ENCODE data around the gene UBE3B.
A peak's percentile ranks its signal among the peaks of the same experiment; 100 is the strongest.

The UBE3B gene

DNA sequence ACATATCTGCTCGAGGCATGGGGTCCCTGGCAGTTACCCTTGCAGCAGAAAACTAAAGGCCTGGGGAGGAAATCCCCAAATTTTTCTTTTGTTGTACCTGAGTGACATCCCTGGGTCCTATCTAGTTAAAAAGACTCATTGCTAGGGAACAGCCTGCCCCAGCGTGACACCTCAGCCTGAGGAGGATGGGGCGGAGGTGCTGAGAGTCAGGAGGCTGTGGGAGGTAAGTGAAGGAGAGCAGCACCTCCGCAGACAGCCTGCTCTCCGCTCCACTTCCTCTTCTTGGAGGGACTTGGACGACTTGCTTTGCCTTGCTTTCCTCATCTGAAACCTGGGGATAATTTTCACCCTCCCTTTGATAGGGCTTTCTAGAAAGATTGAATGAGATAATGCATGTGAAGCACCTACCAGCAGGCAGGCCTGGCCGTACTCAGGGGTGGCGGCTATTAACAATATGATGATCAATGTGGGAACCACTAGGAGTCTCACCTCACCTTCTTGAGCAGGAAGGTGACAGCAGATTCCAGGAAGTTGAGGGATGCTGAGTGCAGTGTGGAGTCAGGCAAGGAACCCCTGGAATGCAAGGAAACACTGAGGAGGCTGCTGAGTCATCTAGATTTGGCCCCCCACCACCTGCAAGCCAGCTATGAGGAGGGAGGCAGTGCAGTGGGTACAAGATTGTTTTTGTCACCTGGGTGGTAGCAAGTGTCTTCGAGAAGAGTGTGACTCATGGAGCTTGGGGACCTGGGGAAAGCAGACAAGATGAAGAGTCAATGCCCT is 23.2 kb downstream of the UBE3B start:
- DNase-seq, result no peak

GRCh38 chr12:109501299-109501698 is 23.9 kb downstream of the UBE3B start:
- DNase-seq, result no peak

- no peak for DNase-seq
Measured at GRCh38 chr12:109502332-109502731, 24.9 kb downstream of the UBE3B start.

GRCh38 chr12:109503611-109504010 is 26.2 kb downstream of the UBE3B start:
- no peak for DNase-seq

DNA sequence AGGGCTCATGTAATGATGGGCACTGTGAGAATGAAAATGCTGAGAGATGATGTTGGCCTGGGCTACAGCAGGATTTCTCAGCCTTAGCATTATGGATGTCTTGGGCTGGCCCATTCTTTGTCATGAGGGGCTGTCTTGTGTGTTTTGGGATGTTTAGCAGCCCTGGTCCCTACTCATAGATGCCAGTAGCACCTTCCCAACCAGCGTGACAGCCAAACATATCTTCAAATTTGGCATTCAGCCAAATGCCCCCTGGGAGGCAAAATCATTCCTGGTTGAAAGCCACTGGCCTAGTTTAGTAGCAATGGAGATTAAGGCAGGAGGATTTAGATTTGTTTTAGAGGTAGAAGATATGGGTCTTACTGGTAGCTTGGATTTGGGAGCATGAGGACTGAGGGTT is 26.6 kb downstream of the UBE3B start:
- DNase-seq, result no peak

DNA sequence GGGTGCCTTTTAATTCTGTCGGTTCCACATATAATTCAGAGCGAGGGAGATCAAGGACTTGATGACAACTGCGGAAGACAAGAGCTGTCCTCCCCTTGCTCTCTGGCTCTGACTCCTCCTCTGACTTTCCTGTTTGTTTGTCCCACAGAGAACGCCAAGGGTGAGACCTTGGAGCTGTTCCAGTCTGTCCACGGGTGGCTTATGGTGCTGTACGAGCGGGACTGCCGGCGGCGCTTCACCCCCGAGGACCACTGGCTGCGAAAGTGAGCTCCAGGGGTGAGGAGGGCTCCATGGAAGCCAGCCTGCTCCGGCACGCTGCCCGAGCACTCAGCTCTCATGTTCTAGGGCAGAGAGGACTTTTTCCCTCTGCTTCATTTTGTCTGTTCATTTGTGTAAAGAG is 32.8 kb downstream of the UBE3B start:
- no peak for DNase-seq

DNA sequence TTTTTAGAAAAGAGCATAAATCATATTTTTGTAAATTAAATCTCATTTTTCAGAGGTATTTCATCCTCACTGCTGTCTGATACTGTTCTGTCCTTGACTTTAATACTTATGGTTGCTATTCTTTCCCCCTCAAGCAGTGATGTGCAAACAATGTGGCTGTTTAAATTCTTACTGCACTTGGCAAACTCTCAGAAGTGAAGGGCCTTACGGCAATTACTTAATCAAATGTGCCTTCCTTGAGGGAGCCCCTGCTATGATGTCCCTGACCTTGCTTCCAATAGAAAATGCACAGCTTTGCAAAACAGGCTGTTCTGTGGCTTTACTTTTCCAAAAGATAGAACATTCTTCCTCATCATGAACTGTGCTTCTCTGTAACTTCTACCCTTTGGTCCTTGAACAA is 35.2 kb downstream of the UBE3B start:
- DNase-seq, result no peak

GRCh38 chr12:109513051-109513450 is 35.6 kb downstream of the UBE3B start:
- no peak for DNase-seq

GRCh38 chr12:109513977-109514376 is 36.5 kb downstream of the UBE3B start:
- no peak for DNase-seq

DNA sequence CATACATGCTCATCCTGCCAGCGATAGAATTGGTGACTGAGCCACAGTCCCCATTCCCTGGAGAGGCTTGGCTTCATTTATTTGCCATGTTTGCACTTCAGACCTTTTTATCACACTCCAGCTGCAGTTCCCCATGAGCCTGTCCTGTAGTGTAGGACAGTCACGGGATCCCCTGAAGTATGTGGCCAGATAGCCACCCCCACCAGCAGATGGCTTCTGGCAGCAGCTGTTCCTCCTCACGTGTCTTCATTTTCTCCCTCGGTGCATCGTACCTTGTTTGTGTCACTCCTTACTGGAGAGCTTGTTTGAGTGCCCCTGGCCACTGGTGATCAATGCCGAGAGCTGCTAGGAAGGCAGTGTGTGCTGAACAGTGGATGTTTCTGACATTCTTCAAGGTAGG is 40.2 kb downstream of the UBE3B start:
- DNase-seq, result no peak

- peak; percentile 65 for DNase-seq
Measured at GRCh38 chr12:109518820-109519665, 41.6 kb downstream of the UBE3B start.

- no peak for DNase-seq
Measured at GRCh38 chr12:109519787-109520186, 42.4 kb downstream of the UBE3B start.

DNA sequence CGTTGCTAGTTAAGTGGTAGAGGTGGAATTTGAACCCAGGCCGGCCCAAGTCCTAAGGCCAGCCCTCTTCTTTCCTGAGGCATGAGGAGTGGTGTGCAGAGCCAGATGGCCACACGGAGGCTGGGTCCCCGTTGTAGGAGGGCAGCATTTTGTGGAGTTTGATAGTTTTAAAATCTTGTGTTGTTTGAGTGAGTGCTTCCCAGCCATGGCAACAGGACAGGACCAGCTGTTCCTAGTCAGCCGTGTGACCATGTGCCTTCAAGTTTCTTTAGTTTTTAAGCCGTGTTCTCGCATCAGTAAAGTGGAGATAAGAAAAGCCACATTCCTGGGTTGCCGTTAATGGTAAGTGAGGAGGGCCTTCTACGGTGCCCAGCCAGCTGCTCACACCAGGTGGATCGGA is 44.4 kb downstream of the UBE3B start:
- no peak for DNase-seq

DNA sequence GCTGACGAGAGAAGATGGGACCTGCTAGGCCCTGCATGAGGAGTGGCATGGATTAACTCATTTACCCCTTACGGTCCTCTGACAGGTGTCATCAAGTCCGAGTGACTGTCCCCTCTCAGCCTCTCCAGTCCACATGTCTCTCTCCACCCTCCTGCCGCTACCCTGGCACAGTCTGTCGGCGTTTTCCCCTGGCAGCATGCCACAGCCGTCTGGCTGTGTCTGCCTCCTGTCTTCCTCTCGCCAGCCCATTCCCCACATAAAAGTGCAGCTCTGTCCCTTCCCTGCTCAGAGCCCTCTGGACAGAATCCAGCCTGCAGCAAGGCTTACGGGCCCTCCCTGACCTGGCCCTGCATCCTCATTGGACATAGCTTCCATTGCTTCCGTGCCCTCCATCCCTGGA is 45.6 kb downstream of the UBE3B start:
- DNase-seq, result no peak

- DNase-seq, result no peak
Measured at GRCh38 chr12:109523504-109523903, 46.1 kb downstream of the UBE3B start.

DNA sequence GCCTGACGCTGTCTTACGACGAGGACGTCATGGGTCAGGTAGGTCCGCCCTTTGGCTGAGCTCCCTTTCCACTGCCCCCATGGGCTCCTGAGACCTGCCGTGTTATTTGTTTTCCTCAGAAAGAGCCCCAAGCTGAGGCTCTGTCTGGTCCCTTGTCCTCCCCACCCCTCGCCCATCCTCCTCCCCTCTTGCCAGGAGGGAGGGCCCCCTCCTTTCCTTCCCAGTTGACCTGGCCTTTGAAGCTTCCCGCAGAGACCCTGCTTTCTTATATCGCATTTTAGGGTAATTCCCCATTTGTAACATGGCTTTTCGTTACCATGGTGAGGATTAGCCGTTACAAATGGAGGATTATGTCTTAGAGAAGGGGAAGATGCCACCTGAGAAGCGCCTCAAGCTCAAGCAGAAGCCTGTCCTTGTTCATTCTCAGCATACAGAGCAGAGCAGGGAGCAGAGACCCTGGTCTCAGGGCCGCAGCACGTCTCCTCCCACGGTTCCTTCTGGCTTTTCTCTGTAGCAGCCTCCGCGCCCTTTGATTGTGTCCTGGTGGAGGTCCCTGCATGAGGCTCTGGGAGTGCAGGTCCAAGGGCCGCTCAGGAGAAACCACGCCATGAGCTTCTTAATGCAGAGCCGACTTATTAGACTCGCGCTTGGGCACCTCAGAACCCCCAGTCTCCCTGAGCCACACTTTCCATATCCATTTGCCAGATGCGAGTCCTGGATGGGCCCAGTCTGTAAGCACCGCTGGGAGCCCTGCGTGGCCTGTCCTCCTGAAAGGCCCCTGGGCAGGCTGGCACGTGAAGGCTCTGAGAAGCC is 47.2 kb downstream of the UBE3B start:
- DNase-seq, result no peak

DNA sequence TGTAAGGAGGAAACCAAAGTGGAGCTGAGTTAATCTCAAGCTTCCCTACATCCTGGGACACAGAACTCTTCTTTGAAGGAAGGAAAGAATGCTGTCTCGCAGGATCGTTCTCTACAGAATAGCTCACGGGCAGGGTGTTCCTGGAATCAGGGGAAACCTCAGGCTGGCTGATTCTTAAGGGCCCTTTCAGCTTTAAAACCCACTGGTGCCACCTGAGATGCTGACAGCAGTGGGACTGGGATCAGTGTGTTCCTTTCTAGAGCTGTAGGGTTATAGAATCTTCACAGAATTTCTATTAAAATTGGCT is 47.8 kb downstream of the UBE3B start:
- no peak for DNase-seq

DNA sequence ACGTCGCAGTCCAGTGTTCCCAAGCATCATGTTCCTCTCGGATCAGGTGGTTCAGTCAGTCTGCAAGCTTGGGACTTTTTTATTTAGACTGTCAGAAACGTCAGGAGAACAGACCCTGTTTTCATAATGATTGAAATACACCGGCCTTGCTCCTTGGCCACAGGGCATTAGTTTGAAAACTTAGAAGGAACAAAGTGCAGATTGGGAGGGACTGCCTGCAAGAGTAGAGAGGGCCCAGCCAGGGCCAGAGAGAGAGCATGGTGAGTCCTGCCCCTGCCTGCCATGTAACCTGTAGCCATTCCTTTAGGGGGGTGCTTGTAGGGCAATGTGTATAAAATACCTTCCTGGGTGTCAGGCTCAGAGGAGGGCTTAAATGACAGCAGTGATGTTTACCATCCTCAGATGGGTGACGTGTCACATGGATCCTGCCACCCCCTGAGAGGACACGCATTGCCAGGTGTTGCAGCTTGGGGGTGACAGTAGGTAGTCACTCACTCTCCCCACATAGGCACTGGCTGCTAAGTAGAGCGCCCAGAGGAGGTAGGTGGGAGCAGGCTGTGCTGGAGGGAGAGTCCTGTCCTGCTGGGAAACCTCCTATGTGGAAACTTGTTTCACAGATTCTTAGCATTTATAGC is 50.2 kb downstream of the UBE3B start:
- no peak for DNase-seq

DNA sequence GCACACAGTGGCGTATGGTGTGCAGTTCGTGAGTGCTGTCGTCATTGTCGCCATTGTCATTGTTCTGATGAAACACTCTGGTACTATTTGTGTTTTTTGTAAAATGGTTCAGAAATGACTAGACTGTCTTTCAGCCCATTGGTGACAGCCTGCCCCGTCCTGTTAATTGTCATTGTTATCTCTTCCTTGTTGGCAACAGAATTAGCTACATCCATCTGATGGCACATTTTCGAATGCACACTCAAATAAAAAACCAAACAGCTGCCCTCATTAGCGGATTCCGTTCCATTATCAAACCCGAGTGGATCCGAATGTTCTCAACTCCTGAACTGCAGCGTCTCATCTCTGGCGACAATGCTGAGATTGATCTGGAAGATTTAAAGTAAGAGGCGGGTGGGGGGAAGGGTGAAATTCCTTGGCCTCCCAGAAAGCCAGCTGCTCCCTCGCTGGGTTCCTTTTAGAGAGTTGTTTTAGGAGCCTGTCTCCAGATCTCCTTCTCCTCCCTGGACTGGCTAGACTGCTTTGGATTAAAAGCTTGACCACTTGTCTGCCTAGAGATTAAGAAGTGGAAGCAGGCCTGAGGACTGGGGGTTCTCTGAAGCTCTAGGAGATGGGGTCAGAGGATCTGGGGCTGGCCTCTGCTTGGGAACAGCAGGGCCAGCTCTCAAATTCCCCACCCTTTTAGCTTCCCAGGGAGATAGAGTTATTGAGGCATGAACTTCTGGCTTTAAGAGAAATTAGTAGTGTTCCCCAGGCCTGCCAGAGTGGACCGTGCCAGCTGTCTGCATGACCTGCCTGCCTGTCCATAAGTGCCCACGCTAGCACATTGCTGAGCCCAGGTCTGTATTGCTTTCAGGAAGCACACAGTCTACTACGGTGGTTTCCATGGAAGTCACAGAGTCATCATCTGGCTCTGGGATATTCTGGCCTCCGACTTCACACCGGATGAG is 52.5 kb downstream of the UBE3B start:
- no peak for DNase-seq

DNA sequence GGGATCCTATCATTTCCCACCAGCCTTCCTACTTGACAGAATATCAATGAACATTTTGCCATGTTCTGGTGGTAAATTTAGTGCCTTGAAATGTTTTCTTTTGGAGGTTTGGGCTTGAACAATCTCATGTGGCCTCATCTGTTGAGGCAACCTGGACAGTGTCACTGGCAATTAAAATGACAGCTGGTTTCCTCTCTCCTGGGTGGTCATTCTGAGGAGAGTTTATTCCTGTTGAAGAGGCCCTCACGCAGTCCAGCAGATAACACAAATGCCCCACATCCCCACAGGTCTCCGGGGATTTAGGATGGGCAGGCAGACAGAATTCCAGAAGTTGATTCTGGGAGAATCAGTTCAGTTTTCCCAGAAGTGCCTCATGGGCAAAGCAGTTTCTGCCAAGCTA is 54.0 kb downstream of the UBE3B start:
- DNase-seq, result no peak

- no peak for DNase-seq
Measured at GRCh38 chr12:109532721-109533486, 55.5 kb downstream of the UBE3B start.

DNA sequence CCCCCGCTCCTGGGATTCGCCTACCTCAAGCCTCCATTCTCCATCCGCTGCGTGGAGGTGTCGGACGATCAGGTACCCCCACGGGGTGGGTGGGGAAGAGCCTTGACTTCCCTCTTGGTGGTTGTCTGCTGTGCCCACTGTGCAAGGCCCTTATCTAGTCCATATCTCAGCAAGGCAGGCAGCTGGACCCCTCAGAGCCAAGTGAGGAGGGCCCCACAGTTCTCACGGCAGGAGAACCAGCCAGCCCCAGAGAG is 56.0 kb downstream of the UBE3B start:
- no peak for DNase-seq
